ENCODE data around the gene SORCS2.

The SORCS2 gene

DNA sequence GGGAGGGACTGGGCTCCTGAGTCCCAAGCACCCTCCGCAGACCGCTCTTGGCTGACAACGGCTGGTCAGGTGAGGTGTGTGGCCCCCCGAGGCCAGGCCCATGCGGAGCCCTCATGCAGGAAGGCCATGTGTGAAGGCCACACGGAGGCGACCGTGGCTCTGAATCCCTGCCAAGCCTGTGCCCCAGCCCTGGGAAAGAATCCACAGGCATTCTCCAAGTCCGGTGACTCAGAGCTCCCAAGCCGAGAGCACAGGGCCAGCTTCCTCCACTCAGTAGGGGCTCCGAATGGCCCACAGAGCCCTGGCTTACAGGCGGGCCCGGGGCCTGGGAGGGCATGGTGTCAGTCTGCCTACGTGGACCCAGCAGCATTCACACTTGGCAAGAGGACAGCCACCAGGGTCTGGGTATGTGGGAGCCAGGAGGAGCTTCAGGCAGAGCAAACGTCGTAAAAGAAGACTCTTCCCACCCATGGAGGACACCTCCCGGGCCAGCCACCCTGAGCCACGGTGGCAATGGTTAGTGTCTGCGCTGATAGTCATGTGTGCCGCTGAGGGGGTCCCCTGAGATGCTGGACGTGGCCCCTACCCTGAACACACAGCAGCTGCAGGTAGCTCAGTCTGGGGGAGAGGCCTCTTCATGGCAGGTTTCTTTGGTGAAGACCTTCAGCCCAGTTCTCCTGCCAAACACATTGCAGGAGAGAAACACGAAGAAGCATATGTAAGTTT lies 136.7 kb downstream of the SORCS2 start:
- H2AFZ ChIP-seq (ENCODE audit: low read depth, low read length) = no peak overlapping the region

DNA sequence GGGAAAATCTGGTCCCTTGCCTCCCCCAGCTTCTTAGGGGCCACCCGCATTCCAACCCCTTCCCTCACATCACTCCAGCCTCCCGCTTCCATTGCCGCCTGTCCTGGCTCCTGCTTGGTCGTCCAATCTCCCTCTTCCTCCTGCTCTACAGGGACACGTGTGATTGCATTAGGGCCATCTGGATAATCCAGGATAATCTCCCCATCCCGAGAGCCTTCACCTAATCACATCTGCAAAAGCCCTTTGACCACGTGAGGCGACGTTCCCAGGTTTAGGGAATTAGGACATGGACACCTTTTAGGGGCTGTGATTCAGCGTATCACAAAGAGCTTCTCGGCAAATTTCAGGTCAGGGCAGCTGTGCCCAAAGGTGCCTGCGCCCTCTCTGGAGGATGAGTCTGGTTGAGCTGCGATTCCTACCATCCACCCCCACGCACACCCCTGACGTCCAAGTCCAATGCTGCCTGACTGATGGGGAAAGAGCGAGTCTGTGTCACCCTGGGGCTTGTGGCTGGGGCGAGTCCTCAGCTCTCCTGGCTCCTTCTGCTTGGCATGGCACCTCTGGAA lies 137.8 kb downstream of the SORCS2 start:
- H3K4me1 ChIP-seq (ENCODE audit: low read length) = no peaks in the 10 kb centered on the region
- no peak overlapping the region for H2AFZ ChIP-seq (ENCODE audit: low read depth, low read length)
- H4K20me1 ChIP-seq (ENCODE audit: insufficient read depth, low read length) = no peaks in the 10 kb centered on the region
- no peak overlapping the region for H3K27ac ChIP-seq (ENCODE audit: low read length)
- H3K9me3 ChIP-seq (ENCODE audit: insufficient read depth, low read length) = no peaks in the 10 kb centered on the region
- H3K4me2 ChIP-seq (ENCODE audit: low read length) = no peak overlapping the region
- H3K79me2 ChIP-seq (ENCODE audit: low read length) = no peaks in the 10 kb centered on the region
- TF ChIP-seq, protein P1, sequence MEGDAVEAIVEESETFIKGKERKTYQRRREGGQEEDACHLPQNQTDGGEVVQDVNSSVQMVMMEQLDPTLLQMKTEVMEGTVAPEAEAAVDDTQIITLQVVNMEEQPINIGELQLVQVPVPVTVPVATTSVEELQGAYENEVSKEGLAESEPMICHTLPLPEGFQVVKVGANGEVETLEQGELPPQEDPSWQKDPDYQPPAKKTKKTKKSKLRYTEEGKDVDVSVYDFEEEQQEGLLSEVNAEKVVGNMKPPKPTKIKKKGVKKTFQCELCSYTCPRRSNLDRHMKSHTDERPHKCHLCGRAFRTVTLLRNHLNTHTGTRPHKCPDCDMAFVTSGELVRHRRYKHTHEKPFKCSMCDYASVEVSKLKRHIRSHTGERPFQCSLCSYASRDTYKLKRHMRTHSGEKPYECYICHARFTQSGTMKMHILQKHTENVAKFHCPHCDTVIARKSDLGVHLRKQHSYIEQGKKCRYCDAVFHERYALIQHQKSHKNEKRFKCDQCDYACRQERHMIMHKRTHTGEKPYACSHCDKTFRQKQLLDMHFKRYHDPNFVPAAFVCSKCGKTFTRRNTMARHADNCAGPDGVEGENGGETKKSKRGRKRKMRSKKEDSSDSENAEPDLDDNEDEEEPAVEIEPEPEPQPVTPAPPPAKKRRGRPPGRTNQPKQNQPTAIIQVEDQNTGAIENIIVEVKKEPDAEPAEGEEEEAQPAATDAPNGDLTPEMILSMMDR (IDR thresholded peaks at IDR 0.05; ENCODE audit: low read depth, low read length) = no peak
- TF ChIP-seq EZH2phosphoT487 (IDR thresholded peaks at IDR 0.05; ENCODE audit: low read depth) = no peak
- no peak overlapping the region for H3K9ac ChIP-seq (ENCODE audit: low read length)
- no peaks in the 10 kb centered on the region; the same call in 1 of the 2 replicates for H3K27me3 ChIP-seq (ENCODE audit: low read depth, low read length)
- no peaks in the 10 kb centered on the region for H3K36me3 ChIP-seq (replicated peaks; ENCODE audit: low read depth, low read length)
- H3K4me3 ChIP-seq (ENCODE audit: low read length) = no peak overlapping the region

More for the DNA sequence above, 136.7 kb downstream of the SORCS2 start:
- Histone ChIP-seq H3K4me3 (ENCODE audit: low read length) (no peak overlapping the region), H3K4me2 (ENCODE audit: low read length) (no peak overlapping the region), H3K4me1 (ENCODE audit: low read length) (no peaks in the 10 kb centered on the region), H4K20me1 (ENCODE audit: insufficient read depth, low read length) (no peaks in the 10 kb centered on the region), H3K79me2 (ENCODE audit: low read length) (no peaks in the 10 kb centered on the region), H3K9ac (ENCODE audit: low read length) (no peak overlapping the region), H3K36me3 (replicated peaks; ENCODE audit: low read depth, low read length) (no peaks in the 10 kb centered on the region), H3K9me3 (ENCODE audit: insufficient read depth, low read length) (no peaks in the 10 kb centered on the region), H3K27me3 (ENCODE audit: low read depth, low read length) (no peaks in the 10 kb centered on the region; the same call in 1 of the 2 replicates), H3K27ac (ENCODE audit: low read length) (no peak overlapping the region)
- TF ChIP-seq EZH2phosphoT487 (IDR thresholded peaks at IDR 0.05; ENCODE audit: low read depth) = no peak
- TF ChIP-seq, protein P1 (IDR thresholded peaks at IDR 0.05; ENCODE audit: low read depth, low read length) = no peak

DNA sequence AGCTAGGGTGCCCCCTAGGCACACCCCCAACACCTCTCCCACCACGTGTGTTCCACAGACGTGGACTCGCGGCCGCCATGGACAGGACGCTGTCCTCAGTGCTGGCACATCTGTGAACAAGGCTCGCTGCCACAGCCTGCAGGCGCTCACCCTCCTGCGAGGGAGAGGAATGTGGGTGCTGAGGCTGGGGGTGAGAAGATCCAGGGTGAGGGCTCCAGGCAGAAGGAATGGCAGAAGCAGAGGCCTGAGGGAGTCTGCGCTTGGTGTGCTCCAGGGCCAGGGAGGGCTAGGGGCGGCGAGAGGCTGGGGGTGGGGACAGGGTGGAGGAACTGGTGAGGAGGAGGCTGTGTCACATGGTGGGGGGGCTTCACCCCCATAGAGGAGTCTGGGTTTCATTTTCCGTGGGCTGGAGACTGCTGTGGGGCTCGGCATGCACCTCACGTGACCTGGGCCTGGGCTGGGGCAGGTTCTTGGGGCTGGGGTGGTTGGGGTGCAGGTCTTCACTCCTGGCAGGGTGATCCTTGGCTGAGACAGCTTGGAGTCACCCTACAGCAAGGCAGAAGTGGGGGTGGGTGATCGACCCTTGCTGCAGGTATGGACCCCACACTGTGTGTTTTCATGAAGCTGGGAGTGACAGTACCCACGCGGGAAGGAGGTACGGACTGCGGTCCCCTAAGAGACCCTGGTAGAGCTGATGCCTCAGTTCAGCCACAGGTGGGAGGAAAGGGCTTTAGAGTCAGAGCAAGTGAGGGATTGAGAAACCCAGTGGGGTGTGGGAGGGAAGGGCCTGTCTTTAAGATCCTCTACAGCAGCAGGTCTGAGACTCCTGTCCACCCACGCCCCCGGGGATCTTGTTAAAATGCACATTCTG lies 138.7 kb downstream of the SORCS2 start:
- Histone ChIP-seq H3K79me2 (ENCODE audit: low read length) (no peaks in the 10 kb centered on the region), H3K4me3 (ENCODE audit: low read length) (no peak overlapping the region), H3K36me3 (replicated peaks; ENCODE audit: low read depth, low read length) (no peaks in the 10 kb centered on the region), H3K27me3 (ENCODE audit: low read depth, low read length) (no peaks in the 10 kb centered on the region; the same call in 1 of the 2 replicates), H3K27ac (ENCODE audit: low read length) (no peak overlapping the region), H3K4me1 (ENCODE audit: low read length) (no peaks in the 10 kb centered on the region), H2AFZ (ENCODE audit: low read depth, low read length) (no peak overlapping the region), H3K9ac (ENCODE audit: low read length) (no peak overlapping the region), H3K4me2 (ENCODE audit: low read length) (no peak overlapping the region), H3K9me3 (ENCODE audit: insufficient read depth, low read length) (no peaks in the 10 kb centered on the region), H4K20me1 (ENCODE audit: insufficient read depth, low read length) (no peaks in the 10 kb centered on the region)
- TF ChIP-seq, protein P1 (IDR thresholded peaks at IDR 0.05; ENCODE audit: low read depth, low read length) = no peak
- TF ChIP-seq EZH2phosphoT487 (IDR thresholded peaks at IDR 0.05; ENCODE audit: low read depth) = no peak

DNA sequence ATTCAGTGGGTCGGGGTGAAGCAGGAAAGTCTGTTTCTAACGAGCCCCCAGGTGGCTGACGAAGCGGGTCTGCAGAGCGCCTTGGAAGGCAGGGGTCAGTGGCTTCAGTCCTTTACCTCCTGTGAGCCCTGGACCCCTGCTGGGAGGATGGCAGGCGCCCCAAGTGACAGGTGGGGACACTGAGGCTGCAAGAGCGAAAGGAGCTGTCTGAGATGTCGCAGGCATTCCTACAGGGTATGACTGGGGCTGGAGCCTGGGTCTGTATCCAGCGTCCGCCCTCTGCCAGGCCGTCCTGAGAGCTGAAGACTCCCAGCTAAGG lies 139.3 kb downstream of the SORCS2 start:
- H3K36me3 ChIP-seq (replicated peaks; ENCODE audit: low read depth, low read length) = no peaks in the 10 kb centered on the region
- TF ChIP-seq EZH2phosphoT487 (IDR thresholded peaks at IDR 0.05; ENCODE audit: low read depth) = no peak
- TF ChIP-seq, protein P1 (IDR thresholded peaks at IDR 0.05; ENCODE audit: low read depth, low read length) = no peak
- no peaks in the 10 kb centered on the region; the same call in 1 of the 2 replicates for H3K27me3 ChIP-seq (ENCODE audit: low read depth, low read length)
- no peaks in the 10 kb centered on the region for H3K9me3 ChIP-seq (ENCODE audit: insufficient read depth, low read length)
- H3K9ac ChIP-seq (ENCODE audit: low read length) = no peak overlapping the region
- H4K20me1 ChIP-seq (ENCODE audit: insufficient read depth, low read length) = no peaks in the 10 kb centered on the region
- H3K4me1 ChIP-seq (ENCODE audit: low read length) = no peaks in the 10 kb centered on the region
- no peak overlapping the region for H3K4me2 ChIP-seq (ENCODE audit: low read length)
- no peak overlapping the region for H3K27ac ChIP-seq (ENCODE audit: low read length)
- H2AFZ ChIP-seq (ENCODE audit: low read depth, low read length) = no peak overlapping the region
- no peak overlapping the region for H3K4me3 ChIP-seq (ENCODE audit: low read length)
- no peaks in the 10 kb centered on the region for H3K79me2 ChIP-seq (ENCODE audit: low read length)
